ENCODE results near the gene HSF4.

- TF ChIP-seq CTCF (IDR thresholded peaks at IDR 0.05; ENCODE audit: low read depth, low read length, poor library complexity, severe bottlenecking) (no peak), EZH2phosphoT487 (IDR thresholded peaks at IDR 0.05; ENCODE audit: borderline replicate concordance, low read length) (no peak)
Observed at GRCh38 chr16:67188323-67188722, 23.8 kb downstream of the HSF4 start.

Measured in DOHH2 (cell line).